IMR-90 (cell line): ENCODE data around the gene MTAP. TPM values are rescaled to one million over a fixed set of nuclear protein-coding genes. Genes with fewer than 3 reads are reported as not detected.

Source experiments
- ATAC-seq: fragments of 200-7000 bp; cut with Tn5 transposase; 2 replicates; pipeline ENCODE4 v1.9.1; 2020; ENCODE audit warnings: low read depth, mild to moderate bottlenecking, moderate library complexity
- BruUV-seq: library from RNA; stranded (reverse); fragments of 400-500 nt; replicated peaks from 2 replicates; lab custom pipeline; 2021; lab: Mats Ljungman, UMichigan
- CTCF ChIA-PET: fragments of 300-600 bp; formaldehyde crosslinking; extraction: SDS; loops from one replicate; lab custom pipeline; 2021; ENCODE audit warnings: antibody characterized with exemption; lab: Yijun Ruan, JAX
- POLR2A ChIA-PET: fragments of 300-600 bp; sonication (Branson Sonifier 250); formaldehyde crosslinking; loops from one replicate; lab custom pipeline; 2022; ENCODE audit warnings: antibody characterized with exemption; ENCODE audit not compliant: unreplicated experiment; lab: Charles Lee
- DNase-seq: peaks from one replicate; pipeline ENCODE4 v3.0.0; 2013
- H2AFZ ChIP-seq: replicated peaks from 2 replicates; pipeline ENCODE3; 2013; ENCODE audit warnings: low read length, mild to moderate bottlenecking; ENCODE audit not compliant: poor library complexity
- H2AK5ac ChIP-seq: 2 replicates; pipeline ENCODE4 v1.6.1; 2013; ENCODE audit warnings: low read depth, low read length, inconsistent platforms
- H2AK9ac ChIP-seq: replicated peaks from 2 replicates; pipeline ENCODE3; 2013; ENCODE audit warnings: mild to moderate bottlenecking, low read depth, low read length, moderate library complexity; ENCODE audit not compliant: poor library complexity
- H2BK120ac ChIP-seq: 2 replicates; pipeline ENCODE4 v1.6.1; 2013; ENCODE audit warnings: low read depth, low read length, inconsistent platforms
- H2BK15ac ChIP-seq: 3 replicates; pipeline ENCODE4 v1.6.1; 2013; ENCODE audit warnings: low read depth, low read length, inconsistent platforms
- H2BK20ac ChIP-seq: 2 replicates; pipeline ENCODE4 v1.6.1; 2013; ENCODE audit warnings: low read depth, mild to moderate bottlenecking, inconsistent platforms, low read length, moderate library complexity
- H2BK5ac ChIP-seq: 2 replicates; pipeline ENCODE4 v1.6.1; 2013; ENCODE audit warnings: mild to moderate bottlenecking, low read depth, low read length, inconsistent platforms; ENCODE audit not compliant: poor library complexity, severe bottlenecking
- H3K14ac ChIP-seq: replicated peaks from 2 replicates; pipeline ENCODE4 v1.6.1; 2013; ENCODE audit warnings: low read depth, low read length, inconsistent platforms
- H3K18ac ChIP-seq: 2 replicates; pipeline ENCODE4 v1.6.1; 2013; ENCODE audit warnings: low read depth, low read length, control low read depth
- H3K23ac ChIP-seq: 2 replicates; pipeline ENCODE4 v1.6.1; 2013; ENCODE audit warnings: low read depth, low read length, inconsistent platforms
- H3K27ac ChIP-seq: 2 replicates; pipeline ENCODE4 v1.5.1; 2013; ENCODE audit warnings: mild to moderate bottlenecking, control low read depth, low read length; ENCODE audit not compliant: insufficient read depth
- H3K27me3 ChIP-seq: 2 replicates; pipeline ENCODE4 v1.6.1; 2013; ENCODE audit warnings: low read length; ENCODE audit not compliant: control insufficient read depth, insufficient read depth
- H3K36me3 ChIP-seq: 2 replicates; pipeline ENCODE4 v1.6.1; 2013; ENCODE audit warnings: low read length, mixed read lengths; ENCODE audit not compliant: control insufficient read depth, insufficient read depth
- H3K4ac ChIP-seq: 2 replicates; pipeline ENCODE4 v1.6.1; 2013; ENCODE audit warnings: low read depth, low read length, inconsistent platforms
- H3K4me1 ChIP-seq: 2 replicates; pipeline ENCODE4 v1.6.1; 2013; ENCODE audit warnings: low read length, mixed read lengths; ENCODE audit not compliant: control insufficient read depth, insufficient read depth
- H3K4me2 ChIP-seq: 2 replicates; pipeline ENCODE4 v1.6.1; 2013; ENCODE audit warnings: low read depth, mild to moderate bottlenecking, control low read depth, low read length, moderate library complexity
- H3K4me3 ChIP-seq: 2 replicates; pipeline ENCODE4 v1.5.1; 2013; ENCODE audit warnings: low read depth, mild to moderate bottlenecking, control low read depth, low read length, moderate library complexity; ENCODE audit not compliant: insufficient read depth
- H3K56ac ChIP-seq: 2 replicates; pipeline ENCODE4 v1.6.1; 2013; ENCODE audit warnings: low read length, inconsistent platforms; ENCODE audit not compliant: insufficient read depth; ENCODE audit errors: extremely low read depth
- H3K79me1 ChIP-seq, 2 experiments: 2 replicates each; pipeline ENCODE4 v1.6.1; 2013; ENCODE audit warnings: low read length in 2 of 2, inconsistent platforms in 1 of 2, low read depth in 1 of 2
- H3K9ac ChIP-seq: 2 replicates; pipeline ENCODE4 v1.6.1; 2013; ENCODE audit warnings: low read depth, low read length, control low read depth
- H3K9me1 ChIP-seq: 2 replicates; pipeline ENCODE4 v1.6.1; 2013; ENCODE audit warnings: low read length, inconsistent platforms; ENCODE audit not compliant: insufficient read depth
- H3K9me3 ChIP-seq: 2 replicates; pipeline ENCODE4 v1.6.1; 2013; ENCODE audit warnings: low read length; ENCODE audit not compliant: control insufficient read depth, insufficient read depth
- H4K20me1 ChIP-seq: 2 replicates; pipeline ENCODE4 v1.6.1; 2013; ENCODE audit warnings: low read length, inconsistent platforms; ENCODE audit not compliant: insufficient read depth
- H4K5ac ChIP-seq: 2 replicates; pipeline ENCODE4 v1.6.1; 2013; ENCODE audit warnings: mild to moderate bottlenecking, low read depth, low read length, control low read depth
- H4K8ac ChIP-seq, 2 experiments: 2 replicates each; pipeline ENCODE4 v1.6.1; 2013; ENCODE audit warnings: low read depth in 2 of 2, low read length in 2 of 2, control low read depth in 1 of 2, inconsistent platforms in 1 of 2
- H4K91ac ChIP-seq: 2 replicates; pipeline ENCODE4 v1.6.1; 2013; ENCODE audit warnings: low read depth, low read length, inconsistent platforms; ENCODE audit not compliant: insufficient read depth
- BHLHE40 ChIP-seq: fragments of 150-350 bp; IDR thresholded peaks from 2 replicates; pipeline ENCODE4 v1.6.1; 2016; ENCODE audit warnings: mild to moderate bottlenecking, low read depth, low read length
- CEBPB ChIP-seq: IDR thresholded peaks from 2 replicates; pipeline ENCODE4 v1.6.1; 2012; ENCODE audit warnings: low read depth, low read length, improper control_type of control experiment
- CHD1 ChIP-seq: IDR thresholded peaks from 2 replicates; pipeline ENCODE4 v1.6.1; 2012; ENCODE audit warnings: low read depth, low read length, improper control_type of control experiment
- CTCF ChIP-seq: conservative IDR thresholded peaks from 2 replicates; pipeline ENCODE4 v1.5.1; 2012; ENCODE audit warnings: mild to moderate bottlenecking, low read depth, low read length, improper control_type of control experiment
- FOS ChIP-seq: fragments of 150-350 bp; IDR thresholded peaks from 2 replicates; pipeline ENCODE4 v1.6.1; 2016; ENCODE audit warnings: low read depth, low read length
- MAFK ChIP-seq: IDR thresholded peaks from 2 replicates; pipeline ENCODE4 v1.6.1; 2012; ENCODE audit warnings: low read depth, low read length, improper control_type of control experiment
- MAZ ChIP-seq: IDR thresholded peaks from 2 replicates; pipeline ENCODE4 v1.6.1; 2012; ENCODE audit warnings: low read depth, mild to moderate bottlenecking, low read length, improper control_type of control experiment, moderate library complexity, borderline replicate concordance
- MXI1 ChIP-seq: IDR thresholded peaks from 2 replicates; pipeline ENCODE4 v1.6.1; 2012; ENCODE audit warnings: low read depth, mild to moderate bottlenecking, low read length, moderate library complexity, borderline replicate concordance
- NFE2L2 ChIP-seq: fragments of 150-350 bp; IDR thresholded peaks from 2 replicates; pipeline ENCODE4 v1.6.1; 2016; ENCODE audit warnings: low read depth, mild to moderate bottlenecking, low read length
- POLR2A ChIP-seq: IDR thresholded peaks from 2 replicates; pipeline ENCODE4 v1.6.1; 2012; ENCODE audit warnings: mild to moderate bottlenecking, low read depth, low read length
- RAD21 ChIP-seq: IDR thresholded peaks from 2 replicates; pipeline ENCODE4 v1.6.1; 2012; ENCODE audit warnings: low read length, improper control_type of control experiment
- RCOR1 ChIP-seq: IDR thresholded peaks from 2 replicates; pipeline ENCODE4 v1.6.1; 2012; ENCODE audit warnings: mild to moderate bottlenecking, low read length, improper control_type of control experiment; ENCODE audit not compliant: insufficient replicate concordance
- RFX5 ChIP-seq: IDR thresholded peaks from 2 replicates; pipeline ENCODE4 v1.8.0; 2012; ENCODE audit warnings: low read depth, mild to moderate bottlenecking, low read length, moderate library complexity
- SMC3 ChIP-seq: fragments of 150-350 bp; IDR thresholded peaks from 2 replicates; pipeline ENCODE4 v1.6.1; 2016; ENCODE audit warnings: low read depth, mild to moderate bottlenecking, antibody characterized with exemption, low read length, moderate library complexity
- USF2 ChIP-seq: fragments of 150-350 bp; IDR thresholded peaks from 2 replicates; pipeline ENCODE4 v1.6.1; 2017; ENCODE audit warnings: mild to moderate bottlenecking, antibody characterized with exemption, low read length, low read depth
- WGBS, 2 experiments: methylation state at CpG; one replicate each; pipeline versions ENCODE4 v1.1.5 to v1.1.7; 2013; ENCODE audit warnings: missing lambda C conversion rate in 2 of 2; ENCODE audit not compliant: insufficient read length in 1 of 2; ENCODE audit errors: extremely low coverage in 2 of 2; 5-methylcytosine and 5-hydroxymethylcytosine counted together
- dilution Hi-C: fragments of 300-500 bp; cut with HindIII; formaldehyde crosslinking; loops from one replicate; pipeline ENCODE4 v1.14.3; 2018; ENCODE audit warnings: low sequenced_read_pairs; ENCODE audit not compliant: unreplicated experiment
- in situ Hi-C: fragments of 300-500 bp; cut with MboI; formaldehyde crosslinking; loops from 3 replicates; pipeline ENCODE4 v1.14.3; 2019; ENCODE audit warnings: low sequenced_read_pairs, inconsistent platforms, mixed read lengths
- intact Hi-C: fragments of 100-400 bp; cut with micrococcal nuclease; formaldehyde crosslinking; loops from 2 replicates; pipeline ENCODE4 v1.10.0; 2022
- polyA plus RNA-seq, 3 experiments: library from polyadenylated mRNA; depleted of rRNA; stranded (reverse); fragments of >200 nt; gene quantifications; 2 replicates each; pipeline ENCODE4 v1.2.3, GENCODE V29; 2012; ENCODE audit warnings: low replicate concordance in 1 of 3
- total RNA-seq: library from RNA; depleted of rRNA; stranded (reverse); fragments of >200 nt; gene quantifications from 2 replicates; pipeline ENCODE4 v1.2.3, GENCODE V29; 2012
- TF ChIP-seq, protein P1 (sequence below): fragments of 150-350 bp; IDR thresholded peaks from 2 replicates; pipeline ENCODE4 v1.6.1; 2016; ENCODE audit warnings: low read depth, mild to moderate bottlenecking, low read length, moderate library complexity, borderline replicate concordance

The MTAP gene
- total and polyA plus RNA-seq, 2 of the 4 experiments (the other 2 are of a cell fraction): 15.7 to 50.9 TPM

- Histone ChIP-seq H3K27ac (no peak overlapping the region), H3K27me3 (no peaks in the 10 kb centered on the region), H3K14ac (no peak overlapping the region), H3K4me1 (peaks cover 1% of the 10 kb centered on the region; the same call in 1 of the 2 replicates), H2BK20ac (no peak overlapping the region), H2BK5ac (no peak overlapping the region), H2AFZ (no peak overlapping the region), H4K91ac (no peak overlapping the region), H3K9ac (no peak overlapping the region), H4K20me1 (no peaks in the 10 kb centered on the region), H2BK15ac (no peak overlapping the region), H2AK5ac (no peak overlapping the region), H3K9me3 (peaks cover 2% of the 10 kb centered on the region), H2BK120ac (no peak overlapping the region), H3K9me1 (no peaks in the 10 kb centered on the region), H3K4me2 (no peak overlapping the region), H3K18ac (no peak overlapping the region), H3K4me3 (no peak overlapping the region), H4K5ac (no peak overlapping the region), H3K79me1 (0 out of 4 replicates have a peak, but pooled peaks cover 0 to 3% of the 10 kb centered on the region in 2 experiments), H3K36me3 (no peaks in the 10 kb centered on the region), H3K4ac (no peak overlapping the region), H2AK9ac (no peak overlapping the region), H4K8ac (no peak overlapping the region), H3K23ac (no peak overlapping the region), H3K56ac (no peak overlapping the region)
- no peak for DNase-seq
- intact Hi-C loops: no loop called here
- no TSS peak for BruUV-seq
- POLR2A ChIA-PET: no interaction called here
- dilution Hi-C loops: no loop called here
- ATAC-seq: no peak
- CTCF ChIA-PET: no interaction called here
- TF ChIP-seq MAZ: no peak
- TF ChIP-seq CTCF: no peak
- no peak for TF ChIP-seq CEBPB
- TF ChIP-seq, protein P1, sequence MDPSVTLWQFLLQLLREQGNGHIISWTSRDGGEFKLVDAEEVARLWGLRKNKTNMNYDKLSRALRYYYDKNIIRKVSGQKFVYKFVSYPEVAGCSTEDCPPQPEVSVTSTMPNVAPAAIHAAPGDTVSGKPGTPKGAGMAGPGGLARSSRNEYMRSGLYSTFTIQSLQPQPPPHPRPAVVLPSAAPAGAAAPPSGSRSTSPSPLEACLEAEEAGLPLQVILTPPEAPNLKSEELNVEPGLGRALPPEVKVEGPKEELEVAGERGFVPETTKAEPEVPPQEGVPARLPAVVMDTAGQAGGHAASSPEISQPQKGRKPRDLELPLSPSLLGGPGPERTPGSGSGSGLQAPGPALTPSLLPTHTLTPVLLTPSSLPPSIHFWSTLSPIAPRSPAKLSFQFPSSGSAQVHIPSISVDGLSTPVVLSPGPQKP: no peak
- TF ChIP-seq RFX5: no peak
- no peak for TF ChIP-seq FOS
- TF ChIP-seq CHD1: no peak
- no peak for TF ChIP-seq MXI1
- TF ChIP-seq RCOR1: no peak
- no peak for TF ChIP-seq RAD21
- no peak for TF ChIP-seq SMC3
- TF ChIP-seq MAFK: no peak
- TF ChIP-seq BHLHE40: no peak
- no peak for TF ChIP-seq POLR2A
- no peak for TF ChIP-seq USF2
- TF ChIP-seq NFE2L2: no peak
- WGBS, 2 experiments: 89% methylated on average over 1 of the region's 4 CpGs; no CpG with 5 or more reads in 1 of the 2 experiments
- in situ Hi-C loops: no loop called here
Observed at GRCh38 chr9:21906213-21906612, 103.8 kb downstream of the MTAP start.
